ENCODE results near the gene CRABP2. TPM values are rescaled to one million over a fixed set of nuclear protein-coding genes. Genes with fewer than 3 reads are reported as not detected.
A peak's percentile ranks its signal among the peaks of the same experiment; 100 is the strongest.

The CRABP2 gene
- total and polyA plus RNA-seq, 2 experiments from 2014 or later, result 45.9 to 137 TPM

DNA sequence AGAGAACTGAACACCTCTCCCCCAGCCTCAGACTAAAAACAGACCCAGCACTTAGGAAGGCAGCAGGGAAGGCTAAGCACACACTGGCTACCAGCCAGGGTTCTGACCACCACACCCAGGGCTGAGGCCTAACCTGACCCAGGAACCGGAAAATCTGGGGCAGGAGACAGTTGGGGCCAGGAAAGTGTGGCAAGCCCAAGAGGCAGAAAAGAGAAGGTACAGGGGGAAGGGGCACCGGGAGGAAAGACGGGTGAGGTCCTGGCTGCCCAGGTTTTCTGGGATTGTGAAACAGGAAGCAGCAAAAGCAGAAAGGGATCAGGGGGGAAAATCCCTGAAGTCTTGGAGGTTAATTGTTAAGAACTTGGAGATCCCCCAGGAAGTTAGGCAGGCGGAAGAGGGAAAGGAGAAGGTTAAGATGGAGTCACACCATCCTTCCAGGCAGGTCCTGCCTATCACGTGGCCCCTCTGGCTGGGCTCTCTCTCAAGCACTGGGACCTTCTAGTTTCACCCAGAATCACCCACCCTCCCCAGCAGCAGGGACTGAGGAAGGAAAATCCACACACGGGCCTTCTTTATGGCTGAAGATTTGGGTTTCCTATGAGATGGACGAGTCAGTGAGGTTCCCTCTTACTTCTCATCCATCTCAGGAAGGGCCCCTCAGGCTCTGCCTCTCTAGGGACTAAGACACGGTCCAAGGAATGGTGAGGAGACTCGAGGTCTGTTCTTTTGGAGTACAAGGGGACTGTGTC, 43.5 kb upstream of the CRABP2 start (continued):
- TF ChIP-seq, protein P1, sequence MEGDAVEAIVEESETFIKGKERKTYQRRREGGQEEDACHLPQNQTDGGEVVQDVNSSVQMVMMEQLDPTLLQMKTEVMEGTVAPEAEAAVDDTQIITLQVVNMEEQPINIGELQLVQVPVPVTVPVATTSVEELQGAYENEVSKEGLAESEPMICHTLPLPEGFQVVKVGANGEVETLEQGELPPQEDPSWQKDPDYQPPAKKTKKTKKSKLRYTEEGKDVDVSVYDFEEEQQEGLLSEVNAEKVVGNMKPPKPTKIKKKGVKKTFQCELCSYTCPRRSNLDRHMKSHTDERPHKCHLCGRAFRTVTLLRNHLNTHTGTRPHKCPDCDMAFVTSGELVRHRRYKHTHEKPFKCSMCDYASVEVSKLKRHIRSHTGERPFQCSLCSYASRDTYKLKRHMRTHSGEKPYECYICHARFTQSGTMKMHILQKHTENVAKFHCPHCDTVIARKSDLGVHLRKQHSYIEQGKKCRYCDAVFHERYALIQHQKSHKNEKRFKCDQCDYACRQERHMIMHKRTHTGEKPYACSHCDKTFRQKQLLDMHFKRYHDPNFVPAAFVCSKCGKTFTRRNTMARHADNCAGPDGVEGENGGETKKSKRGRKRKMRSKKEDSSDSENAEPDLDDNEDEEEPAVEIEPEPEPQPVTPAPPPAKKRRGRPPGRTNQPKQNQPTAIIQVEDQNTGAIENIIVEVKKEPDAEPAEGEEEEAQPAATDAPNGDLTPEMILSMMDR (conservative IDR thresholded peaks at IDR 0.05; ENCODE audit: low read depth in 2 of 2), result no peak

DNA sequence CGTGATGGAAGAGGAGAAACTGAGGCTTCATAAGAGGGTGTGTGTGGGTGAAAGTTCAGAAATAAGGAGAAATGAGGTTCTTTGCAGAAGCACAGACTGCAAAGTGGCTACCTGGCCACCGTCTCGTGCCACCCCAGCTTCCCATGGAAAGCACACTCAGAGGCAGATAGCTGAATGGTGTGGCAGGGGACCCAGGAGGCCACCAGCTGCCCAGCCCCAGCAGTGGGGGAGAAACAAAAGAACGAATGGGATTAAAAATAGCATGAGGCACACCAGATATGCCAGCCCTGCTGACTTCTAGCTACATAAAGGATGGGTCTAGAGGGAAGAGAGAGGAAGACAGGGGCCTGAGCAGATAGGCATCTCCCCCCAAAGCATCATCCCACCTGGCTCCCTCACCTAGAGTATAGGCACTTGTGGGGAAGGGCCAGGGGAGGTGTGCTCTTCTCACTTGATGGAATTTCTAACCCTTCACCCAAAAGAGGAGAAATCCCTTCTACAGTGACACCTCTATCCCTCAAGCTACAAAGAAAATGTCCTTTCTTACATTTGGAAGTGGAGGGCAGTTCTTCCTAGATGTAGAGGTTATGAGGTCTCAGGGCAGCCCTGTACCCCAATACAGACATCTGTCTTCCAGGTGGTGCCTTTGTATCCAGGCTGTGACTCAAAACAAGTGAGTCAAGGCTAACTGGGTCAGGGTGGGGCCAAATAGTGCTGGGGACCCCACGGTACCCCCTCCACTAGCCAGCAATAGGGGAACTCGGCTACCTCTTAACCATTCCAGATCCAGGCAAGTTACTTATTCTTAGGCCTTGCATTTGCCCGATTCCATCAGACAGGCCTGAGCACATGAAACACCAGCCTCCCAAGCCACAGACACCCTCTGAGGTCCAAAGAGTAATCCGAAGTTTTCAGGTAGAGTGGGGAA, 42.6 kb upstream of the CRABP2 start:
- Histone ChIP-seq H3K4me2 (peak overlapping the region; percentile 100), H3K9me2 (ENCODE audit: insufficient read depth) (no peaks in the 10 kb centered on the region), H2AFZ (no peak overlapping the region), H4K20me1 (replicated peaks; ENCODE audit: insufficient read depth) (peaks cover 16% of the 10 kb centered on the region), H3K79me2 (replicated peaks; ENCODE audit: insufficient read depth) (peaks cover 69% of the 10 kb centered on the region), H3F3A (replicated peaks; ENCODE audit: low read depth) (peaks cover 43% of the 10 kb centered on the region), H3K4me1 (ENCODE audit: insufficient read depth) (peaks cover 52% of the 10 kb centered on the region), H3K4me3 (peak overlapping the region; percentile 88), H3K36me3 (ENCODE audit: insufficient read depth) (0 out of 2 replicates have a peak, but pooled peaks cover 1% of the 10 kb centered on the region), H3K27me3 (ENCODE audit: insufficient read depth) (no peaks in the 10 kb centered on the region), H3K27ac (ENCODE audit: low read depth) (peak overlapping the region; percentile 98)
- H3K36me3 Mint-ChIP-seq (ENCODE audit: low read depth), result peaks cover 47% of the 10 kb centered on the region
- H3K4me1 Mint-ChIP-seq, result peaks cover 60% of the 10 kb centered on the region
- peak overlapping the region; percentile 100 for H3K27ac Mint-ChIP-seq
- TF ChIP-seq, protein P1 (conservative IDR thresholded peaks at IDR 0.05; ENCODE audit: low read depth in 2 of 2), result no peak
- TF ChIP-seq JUNB (IDR thresholded peaks at IDR 0.05; ENCODE audit: unreplicated experiment), result no peak
- TF ChIP-seq NANOG (IDR thresholded peaks at IDR 0.05; ENCODE audit: borderline replicate concordance), result no peak
- no peak for TF ChIP-seq EZH2 (IDR thresholded peaks at IDR 0.05; ENCODE audit: low read depth, unreplicated experiment)
- TF ChIP-seq EZH2phosphoT487 (IDR thresholded peaks at IDR 0.05; ENCODE audit: unreplicated experiment), result no peak
- TF ChIP-seq CREB1 (CRISPR knock-in tag; IDR thresholded peaks at IDR 0.05; ENCODE audit: low read depth), result no peak
- peak overlapping the region; percentile 89 for H3K4me3 Mint-ChIP-seq
- H3K27me3 Mint-ChIP-seq (ENCODE audit: insufficient read depth, low read depth, poor library complexity), result peaks cover 25% of the 10 kb centered on the region
- DNase-seq (ENCODE audit: low spot score) (no peak), ATAC-seq (no peak)
- H3K9me3 Mint-ChIP-seq, result no peaks in the 10 kb centered on the region; the same call in 1 of the 3 replicates
